Muscle layer of duodenum (tissue), 2 donors: Measurements from ENCODE around the gene ASPA.
"Not testable (repeated sequence)": the region's sequence is repeated elsewhere in the genome, so short reads cannot be mapped to it uniquely, and the experiment has no call there.

Experiments
- H3K27ac ChIP-seq: one replicate; pipeline ENCODE4 v1.7.0; 2013; ENCODE audit warnings: mild to moderate bottlenecking, low read length
- H3K27me3 ChIP-seq: one replicate; pipeline ENCODE4 v1.7.0; 2013; ENCODE audit warnings: low read depth, mild to moderate bottlenecking, control low read depth, low read length
- H3K36me3 ChIP-seq, 2 donors: one replicate each; pipeline ENCODE4 v1.7.0; 2013; ENCODE audit warnings: low read length in 2 of 2, control low read depth in 1 of 2, mild to moderate bottlenecking in 1 of 2; ENCODE audit not compliant: insufficient read depth in 2 of 2, control insufficient read depth in 1 of 2
- H3K4me1 ChIP-seq, 2 donors: one replicate each; pipeline ENCODE4 v1.7.0; 2013; ENCODE audit warnings: low read length in 2 of 2, mild to moderate bottlenecking in 2 of 2, control low read depth in 1 of 2, moderate library complexity in 1 of 2; ENCODE audit not compliant: insufficient read depth in 2 of 2, control insufficient read depth in 1 of 2
- H3K4me3 ChIP-seq, 2 donors: one replicate each; pipeline ENCODE4 v1.7.0; 2013; ENCODE audit warnings: low read length in 2 of 2, low read depth in 1 of 2, mild to moderate bottlenecking in 1 of 2
- H3K9me3 ChIP-seq, 2 donors: one replicate each; pipeline ENCODE4 v1.7.0; 2013; ENCODE audit warnings: low read length in 2 of 2, control low read depth in 1 of 2, mild to moderate bottlenecking in 1 of 2; ENCODE audit not compliant: control insufficient read depth in 1 of 2
- donor health status: healthy.

ASPA gene

GRCh38 chr17:3475812-3476610 lies at the start of gene ASPA:
ASPA (plus strand) TSS chr17:3475997; CDS start chr17:3476160, 163 bp downstream.
- Histone ChIP-seq H3K9me3 (no peaks in the 10 kb centered on the region), H3K4me1 (peaks cover 5 to 13% of the 10 kb centered on the region in 2 donors), H3K4me3 (peak within 1 kb of the TSS; percentile 58 to 74), H3K27me3 (no peaks in the 10 kb centered on the region), H3K27ac (peak within 1 kb of the TSS; percentile 88), H3K36me3 (no peaks in the 10 kb centered on the region)

- not testable (repeated sequence) for H3K27ac ChIP-seq
Measured at GRCh38 chr17:3433215-3433614, 42.6 kb upstream of the ASPA start.

GRCh38 chr17:3433741-3434140 lies 42.1 kb upstream of the ASPA start, which contains the start of gene OR1E2:
OR1E2 (minus strand) TSS chr17:3433841; CDS start chr17:3433841, 0 bp downstream.
- Histone ChIP-seq H3K36me3 (no peaks in the 10 kb centered on the region), H3K27me3 (no peaks in the 10 kb centered on the region), H3K4me1 (no peaks in the 10 kb centered on the region)

More at GRCh38 chr17:3433215-3433614, 42.6 kb upstream of the ASPA start:
- not testable (repeated sequence) for H3K4me1 ChIP-seq, H3K27me3 ChIP-seq, H3K9me3 ChIP-seq, H3K4me3 ChIP-seq, H3K36me3 ChIP-seq

GRCh38 chr17:3438368-3438767 lies 37.4 kb upstream of the ASPA start:
- Histone ChIP-seq H3K36me3 (no peaks in the 10 kb centered on the region), H3K4me1 (no peaks in the 10 kb centered on the region), H3K9me3 (no peaks in the 10 kb centered on the region)

More at GRCh38 chr17:3433741-3434140, 42.1 kb upstream of the ASPA start, which contains the start of gene OR1E2:
- peaks cover 0 to 4% of the 10 kb centered on the region in 2 donors for H3K9me3 ChIP-seq
- H3K27ac ChIP-seq = no peak within 1 kb of the TSS
- H3K4me3 ChIP-seq = no peak within 1 kb of the TSS

GRCh38 chr17:3440451-3440850 lies 35.3 kb upstream of the ASPA start:
- Histone ChIP-seq H3K27me3 (no peaks in the 10 kb centered on the region), H3K27ac (no peak overlapping the region), H3K4me1 (no peaks in the 10 kb centered on the region)

More at GRCh38 chr17:3438368-3438767, 37.4 kb upstream of the ASPA start:
- Histone ChIP-seq H3K4me3 (no peak overlapping the region), H3K27ac (no peak overlapping the region), H3K27me3 (no peaks in the 10 kb centered on the region)

GRCh38 chr17:3447625-3448024 lies 28.2 kb upstream of the ASPA start:
- no peaks in the 10 kb centered on the region for H3K27me3 ChIP-seq
- no peaks in the 10 kb centered on the region for H3K4me1 ChIP-seq
- H3K9me3 ChIP-seq = no peaks in the 10 kb centered on the region
- no peaks in the 10 kb centered on the region for H3K36me3 ChIP-seq
- H3K27ac ChIP-seq = no peak overlapping the region
- no peak overlapping the region for H3K4me3 ChIP-seq

More at GRCh38 chr17:3440451-3440850, 35.3 kb upstream of the ASPA start:
- H3K4me3 ChIP-seq = no peak overlapping the region
- no peaks in the 10 kb centered on the region for H3K36me3 ChIP-seq
- H3K9me3 ChIP-seq = no peaks in the 10 kb centered on the region

GRCh38 chr17:3448059-3448665 lies 27.6 kb upstream of the ASPA start:
- no peaks in the 10 kb centered on the region for H3K27me3 ChIP-seq
- H3K4me1 ChIP-seq = no peaks in the 10 kb centered on the region
- no peak overlapping the region for H3K4me3 ChIP-seq
- H3K27ac ChIP-seq = no peak overlapping the region
- H3K36me3 ChIP-seq = no peaks in the 10 kb centered on the region
- H3K9me3 ChIP-seq = no peaks in the 10 kb centered on the region

GRCh38 chr17:3466355-3466754 lies 9.4 kb upstream of the ASPA start:
- H3K4me3 ChIP-seq, H3K27ac ChIP-seq, H3K36me3 ChIP-seq, H3K27me3 ChIP-seq, H3K4me1 ChIP-seq, H3K9me3 ChIP-seq: not testable (repeated sequence)

- peaks cover 0 to 7% of the 10 kb centered on the region in 2 donors for H3K4me1 ChIP-seq
- H3K36me3 ChIP-seq = no peaks in the 10 kb centered on the region
- H3K27ac ChIP-seq = no peak overlapping the region
- H3K9me3 ChIP-seq = no peaks in the 10 kb centered on the region
- H3K4me3 ChIP-seq = no peak overlapping the region
- H3K27me3 ChIP-seq = no peaks in the 10 kb centered on the region
Measured at GRCh38 chr17:3469529-3469928, 6.3 kb upstream of the ASPA start.

- no peak within 1 kb of the TSS for H3K27ac ChIP-seq
- no peaks in the 10 kb centered on the region for H3K36me3 ChIP-seq
- H3K4me3 ChIP-seq = no peak within 1 kb of the TSS
- no peaks in the 10 kb centered on the region for H3K9me3 ChIP-seq
- H3K27me3 ChIP-seq = no peaks in the 10 kb centered on the region
- H3K4me1 ChIP-seq = peaks cover 5 to 13% of the 10 kb centered on the region in 2 donors
Measured at GRCh38 chr17:3471599-3471998, 4.2 kb upstream of the ASPA start, which contains the start of gene SPATA22. SPATA22 (minus strand) TSS chr17:3471819; CDS start chr17:3469325, 2,494 bp downstream.

GRCh38 chr17:3472137-3472536 lies 3.7 kb upstream of the ASPA start:
- Histone ChIP-seq H3K9me3 (no peaks in the 10 kb centered on the region), H3K27ac (no peak overlapping the region), H3K27me3 (no peaks in the 10 kb centered on the region), H3K36me3 (no peaks in the 10 kb centered on the region), H3K4me3 (no peak overlapping the region), H3K4me1 (peaks cover 5 to 13% of the 10 kb centered on the region in 2 donors)
